Measurements from ENCODE around the gene PERM1.

The PERM1 gene

GRCh38 chr1:965526-966134 is 16.3 kb downstream of the PERM1 start:
- DNase-seq (ENCODE audit: low read depth), result no peak

- no peak for DNase-seq (ENCODE audit: low read depth)
Measured at GRCh38 chr1:964691-965525, 17.0 kb downstream of the PERM1 start.

- no peak for DNase-seq (ENCODE audit: low read depth)
Measured at GRCh38 chr1:963746-964525, 18.0 kb downstream of the PERM1 start.

DNA sequence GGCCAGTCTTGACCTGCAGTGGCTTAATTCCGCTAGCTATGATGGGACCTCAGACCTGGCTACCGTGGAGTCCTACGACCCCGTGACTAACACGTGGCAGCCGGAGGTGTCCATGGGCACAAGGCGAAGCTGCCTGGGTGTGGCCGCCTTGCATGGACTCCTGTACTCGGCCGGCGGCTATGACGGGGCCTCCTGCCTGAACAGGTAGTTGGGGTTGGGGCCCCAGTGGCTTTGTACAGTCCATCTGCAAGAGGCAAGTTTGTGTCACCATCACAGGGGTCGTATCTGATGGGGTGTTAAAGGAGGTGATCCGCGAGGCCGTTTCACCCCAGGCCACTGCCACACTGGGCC is 18.6 kb downstream of the PERM1 start:
- DNase-seq (ENCODE audit: low read depth), result no peak

DNA sequence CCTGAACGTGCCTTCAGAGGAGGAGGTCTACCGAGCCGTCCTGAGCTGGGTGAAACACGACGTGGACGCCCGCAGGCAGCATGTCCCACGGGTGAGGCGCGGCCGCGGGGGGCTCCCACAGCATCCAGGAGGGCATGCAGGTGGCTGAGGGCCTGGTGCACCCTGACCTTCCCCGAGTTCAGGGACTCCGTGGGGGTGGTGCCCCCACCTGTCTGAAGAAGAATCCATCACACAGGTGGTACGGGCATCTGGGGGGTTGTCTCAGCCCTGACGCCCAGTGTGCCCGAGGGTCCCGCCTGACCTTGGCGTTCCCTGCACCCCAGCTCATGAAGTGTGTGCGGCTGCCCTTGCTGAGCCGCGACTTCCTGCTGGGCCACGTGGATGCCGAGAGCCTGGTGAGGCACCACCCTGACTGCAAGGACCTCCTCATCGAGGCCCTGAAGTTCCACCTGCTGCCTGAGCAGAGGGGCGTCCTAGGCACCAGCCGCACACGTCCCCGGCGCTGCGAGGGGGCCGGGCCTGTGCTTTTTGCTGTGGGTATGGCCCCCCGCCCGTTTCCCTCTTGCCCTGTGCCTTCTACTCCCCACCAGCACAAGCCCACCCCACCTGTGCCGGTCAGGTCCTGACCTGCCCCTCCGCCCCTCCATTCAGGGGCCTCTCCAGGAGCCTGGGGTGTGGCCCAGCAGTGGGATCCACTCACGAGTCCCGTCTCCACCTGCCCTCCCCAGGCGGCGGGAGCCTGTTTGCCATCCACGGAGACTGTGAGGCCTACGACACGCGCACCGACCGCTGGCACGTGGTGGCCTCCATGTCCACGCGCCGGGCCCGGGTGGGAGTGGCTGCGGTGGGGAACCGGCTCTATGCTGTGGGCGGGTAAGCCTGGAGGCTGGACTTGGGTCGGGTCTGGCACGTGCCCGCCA is 19.3 kb downstream of the PERM1 start:
- no peak for DNase-seq (ENCODE audit: low read depth)

- no peak for DNase-seq (ENCODE audit: low read depth)
Measured at GRCh38 chr1:961132-961669, 20.7 kb downstream of the PERM1 start.

- DNase-seq (ENCODE audit: low read depth), result peak; percentile 45
Measured at GRCh38 chr1:960363-961131, 21.3 kb downstream of the PERM1 start, which contains the start of gene KLHL17. TSS of gene KLHL17 (plus strand) at chr1:960584. CDS start at chr1:960694, 110 bp downstream.

DNA sequence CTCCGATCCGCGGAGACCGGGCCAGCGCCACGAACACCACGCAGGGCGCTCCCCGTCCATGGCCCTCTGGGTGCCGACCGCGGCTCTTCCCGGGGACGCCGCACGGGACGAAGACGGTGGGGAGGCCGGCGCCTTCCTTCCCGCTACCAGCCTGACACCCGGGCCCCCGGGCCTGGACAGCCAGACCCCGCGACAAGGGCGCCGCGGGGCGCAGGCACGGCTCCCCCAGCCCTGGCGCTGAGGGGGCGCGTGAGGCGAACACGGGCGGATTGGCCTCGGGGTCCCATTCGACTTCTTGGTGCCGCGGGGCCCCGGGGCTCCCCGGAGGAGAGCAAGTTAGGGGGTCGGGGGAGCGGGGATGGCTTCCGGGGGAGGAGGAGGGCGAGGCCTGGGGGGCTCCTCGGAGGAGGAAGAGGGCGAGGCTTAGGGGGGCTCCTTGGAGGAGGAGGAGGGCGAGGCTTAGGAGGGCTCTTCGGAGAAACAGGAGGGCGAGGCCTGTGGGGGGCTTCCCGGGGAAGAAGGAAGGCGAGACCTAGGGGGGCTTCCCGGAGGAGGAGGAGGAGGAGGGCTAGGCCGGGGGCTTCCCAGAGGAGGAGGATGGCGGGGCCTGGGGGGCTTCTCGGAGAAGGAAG is 22.0 kb downstream of the PERM1 start:
- no peak for DNase-seq (ENCODE audit: low read depth)

DNA sequence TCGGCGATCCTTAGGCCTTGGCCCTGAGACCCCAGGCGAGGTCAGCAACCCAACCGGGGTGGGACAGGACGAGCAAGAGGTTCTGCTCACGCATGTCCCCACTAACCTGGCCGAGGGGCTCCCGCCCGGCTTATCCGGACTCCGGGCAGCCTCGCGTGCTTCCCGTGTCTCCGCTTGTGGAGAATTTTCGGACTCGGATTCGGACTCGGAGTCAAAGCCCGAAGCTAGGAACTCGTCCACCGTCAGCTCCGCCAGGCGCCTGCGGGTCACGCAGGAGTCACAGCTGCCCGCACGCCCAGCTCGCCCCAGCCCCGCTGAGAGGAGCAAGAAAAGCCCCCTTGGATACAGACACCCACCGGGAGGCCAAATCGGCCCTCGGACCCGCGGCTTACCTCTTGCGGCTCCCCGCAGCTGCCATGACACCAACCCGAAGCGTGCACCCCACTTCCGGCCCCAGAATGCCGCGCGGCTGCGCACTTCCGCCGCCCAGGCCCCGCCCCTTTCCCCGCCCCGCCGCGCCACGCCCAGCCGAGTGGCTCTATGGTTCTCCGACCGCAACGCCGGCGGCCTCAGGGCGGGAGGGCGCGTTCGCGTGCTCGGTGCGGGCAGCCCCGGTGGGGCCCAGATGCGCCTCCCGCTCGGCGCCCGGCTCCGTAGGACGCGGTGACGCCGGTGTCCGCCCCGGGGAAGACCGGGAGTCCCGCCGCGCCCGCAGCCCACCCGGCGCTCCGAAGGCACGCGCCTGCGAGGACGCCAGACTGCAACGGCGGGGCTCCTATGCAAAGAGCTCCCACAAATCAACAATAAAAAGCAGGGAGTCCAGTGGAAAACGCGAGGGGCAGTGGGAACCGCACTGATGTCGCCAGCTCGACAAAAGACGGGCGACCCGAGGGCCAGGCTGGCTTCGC is 22.8 kb downstream of the PERM1 start, which contains the start of gene NOC2L:
TSS of gene NOC2L (minus strand) at position 434 of the 908 bp plus-strand sequence. CDS start at position 418, 16 bp downstream.
- DNase-seq (ENCODE audit: low read depth), result peak; percentile 76

DNA sequence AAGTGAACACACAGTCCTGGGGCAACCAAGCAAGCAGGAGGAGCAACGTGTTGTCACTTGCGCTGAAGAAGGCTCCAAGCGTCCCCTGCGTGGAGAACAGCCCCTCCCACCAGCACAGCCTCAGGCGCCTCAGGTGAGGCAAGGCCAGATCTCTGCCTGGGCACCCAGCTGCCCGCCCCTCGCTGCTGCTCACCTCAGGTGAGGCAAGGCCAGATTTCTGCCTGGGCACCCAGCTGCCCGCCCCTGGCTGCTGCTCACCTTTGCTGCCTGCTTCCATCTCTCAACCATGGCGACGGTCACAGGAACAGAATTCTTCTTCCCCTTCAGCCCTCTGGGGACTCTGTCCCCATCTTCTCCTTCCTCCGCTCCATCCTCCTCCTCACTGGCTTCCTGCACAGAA is 25.3 kb downstream of the PERM1 start:
- DNase-seq (ENCODE audit: low read depth), result no peak

GRCh38 chr1:955474-955873 is 26.4 kb downstream of the PERM1 start:
- no peak for DNase-seq (ENCODE audit: low read depth)

DNA sequence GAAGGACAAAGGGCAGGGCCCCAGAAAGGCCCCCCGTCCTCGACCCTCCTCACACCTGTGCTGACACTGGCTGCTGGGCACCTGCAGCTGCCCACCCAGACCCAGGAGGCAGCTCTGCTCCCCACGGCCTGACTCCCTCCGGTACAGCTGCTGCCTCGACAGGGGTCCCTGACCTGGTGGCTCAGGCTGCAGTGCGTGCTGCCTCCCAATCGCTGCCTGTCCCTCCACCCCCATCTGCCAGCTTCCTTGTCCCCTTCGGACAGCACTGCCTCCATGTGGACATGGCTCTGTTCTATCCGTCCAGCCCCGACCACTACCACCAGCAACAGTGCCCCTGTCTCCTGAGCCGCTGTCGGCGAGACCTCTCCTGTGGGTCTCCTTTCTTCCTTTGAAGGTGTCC is 27.0 kb downstream of the PERM1 start:
- DNase-seq (ENCODE audit: low read depth), result no peak

GRCh38 chr1:953524-954320 is 28.2 kb downstream of the PERM1 start:
- DNase-seq (ENCODE audit: low read depth), result no peak

DNA sequence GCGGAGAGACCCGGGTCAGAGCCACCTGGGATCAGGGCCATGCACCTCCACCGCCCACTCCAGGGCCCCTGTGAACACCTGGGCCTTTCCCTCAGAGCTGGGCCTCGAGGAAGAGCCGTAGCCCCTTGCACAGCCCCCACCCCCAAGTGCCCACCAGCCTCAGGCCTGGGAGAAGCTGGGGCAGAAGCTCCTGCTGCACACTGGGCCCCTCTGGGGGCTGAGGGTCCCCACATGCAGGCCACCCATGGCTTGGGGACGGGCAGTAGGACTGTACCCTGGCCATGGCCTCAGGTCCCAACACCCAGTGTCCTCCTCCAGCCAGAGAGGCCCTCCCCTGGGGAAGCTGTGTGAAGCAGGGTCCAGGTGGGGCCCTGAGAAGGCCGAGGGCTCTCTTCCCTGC is 29.3 kb downstream of the PERM1 start:
- DNase-seq (ENCODE audit: low read depth), result no peak

DNA sequence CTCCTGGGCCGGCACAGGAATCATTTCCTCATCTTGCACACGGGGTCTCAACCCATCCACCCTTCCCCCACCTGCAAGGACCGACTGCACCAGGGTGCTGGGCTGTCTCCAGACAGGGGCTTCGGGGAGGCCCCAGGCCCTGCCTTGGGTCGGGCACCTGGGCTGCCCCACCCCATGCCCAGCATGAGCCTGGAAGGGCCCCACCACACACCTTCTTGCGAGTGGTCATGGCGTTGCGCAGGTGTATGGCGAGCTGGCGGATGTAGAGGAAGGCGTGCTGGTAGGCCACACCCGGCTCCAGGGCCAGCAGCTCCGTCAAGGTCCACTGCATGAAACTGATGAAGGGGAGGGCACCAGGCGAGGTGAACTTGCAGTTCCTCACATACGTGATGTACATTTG is 29.7 kb downstream of the PERM1 start:
- no peak for DNase-seq (ENCODE audit: low read depth)

GRCh38 chr1:951364-951763 is 30.5 kb downstream of the PERM1 start:
- DNase-seq (ENCODE audit: low read depth), result peak; percentile 51

- no peak for DNase-seq (ENCODE audit: low read depth)
Measured at GRCh38 chr1:950881-951280, 31.0 kb downstream of the PERM1 start.

DNA sequence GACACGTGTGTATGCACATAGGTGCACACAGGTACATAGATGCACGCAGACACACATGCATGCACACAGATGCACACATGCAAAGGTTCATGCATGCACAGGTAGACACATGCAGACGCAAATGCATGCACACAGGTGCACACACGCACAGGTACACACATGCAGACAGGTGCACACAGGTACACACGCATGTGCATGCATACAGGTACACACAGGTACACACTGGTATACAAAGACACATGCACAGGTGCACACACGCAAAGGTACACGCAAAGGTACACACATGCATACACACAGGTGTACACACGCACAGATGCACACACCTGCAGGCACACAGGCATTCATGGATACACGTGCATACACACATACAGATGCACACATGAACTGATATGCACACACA is 31.6 kb downstream of the PERM1 start:
- DNase-seq (ENCODE audit: low read depth), result no peak

All from amniotic epithelial cell (primary cell).